Activated T-cell treated with anti-CD3 and anti-CD28 coated beads for 4 hours (primary cell): ENCODE measurements around the gene PDE4DIP.
"Not testable (repeated sequence)": the region's sequence is repeated elsewhere in the genome, so short reads cannot be mapped to it uniquely, and the experiment has no call there.

ENCODE experiments used
- DNase-seq: peaks from one replicate; pipeline ENCODE4 v3.0.0-alpha.2; 2020

Gene PDE4DIP

GRCh38 chr1:148874408-148875388 is 30.5 kb downstream of the PDE4DIP start:
- DNase-seq, result not testable (repeated sequence)

GRCh38 chr1:148879812-148880416 is 35.7 kb downstream of the PDE4DIP start:
- DNase-seq, result not testable (repeated sequence)

- DNase-seq, result not testable (repeated sequence)
Measured at GRCh38 chr1:148881261-148881660, 37.0 kb downstream of the PDE4DIP start.

- DNase-seq, result not testable (repeated sequence)
Measured at GRCh38 chr1:148885219-148885618, 41.0 kb downstream of the PDE4DIP start.

- not testable (repeated sequence) for DNase-seq
Measured at GRCh38 chr1:148886293-148886692, 42.1 kb downstream of the PDE4DIP start.

GRCh38 chr1:148888597-148888996 is 44.4 kb downstream of the PDE4DIP start:
- not testable (repeated sequence) for DNase-seq

- not testable (repeated sequence) for DNase-seq
Measured at GRCh38 chr1:148889267-148890074, 45.2 kb downstream of the PDE4DIP start.

- DNase-seq, result not testable (repeated sequence)
Measured at GRCh38 chr1:148890075-148890568, 45.9 kb downstream of the PDE4DIP start.

GRCh38 chr1:148894360-148895352 is 50.4 kb downstream of the PDE4DIP start:
- not testable (repeated sequence) for DNase-seq

- DNase-seq, result not testable (repeated sequence)
Measured at GRCh38 chr1:148900026-148900425, 55.8 kb downstream of the PDE4DIP start.

GRCh38 chr1:148900691-148901090 is 56.5 kb downstream of the PDE4DIP start:
- not testable (repeated sequence) for DNase-seq

- not testable (repeated sequence) for DNase-seq
Measured at GRCh38 chr1:148901150-148901952, 57.1 kb downstream of the PDE4DIP start.

- not testable (repeated sequence) for DNase-seq
Measured at GRCh38 chr1:148901953-148902341, 57.7 kb downstream of the PDE4DIP start.

GRCh38 chr1:148909219-148909826 is 65.1 kb downstream of the PDE4DIP start:
- DNase-seq, result not testable (repeated sequence)

- DNase-seq, result not testable (repeated sequence)
Measured at GRCh38 chr1:148911303-148911928, 67.2 kb downstream of the PDE4DIP start.

- not testable (repeated sequence) for DNase-seq
Measured at GRCh38 chr1:148916222-148916621, 72.0 kb downstream of the PDE4DIP start.

GRCh38 chr1:148916695-148917348 is 72.6 kb downstream of the PDE4DIP start:
- DNase-seq, result not testable (repeated sequence)

GRCh38 chr1:148918836-148919447 is 74.7 kb downstream of the PDE4DIP start:
- DNase-seq, result not testable (repeated sequence)
